Measurements from ENCODE around the gene SPG7. TPM values are rescaled to one million over a fixed set of nuclear protein-coding genes. Genes with fewer than 3 reads are reported as not detected.

Gene SPG7
- total and polyA plus RNA-seq, 9 of the 15 experiments (the other 6 are each of a cell fraction or from before 2014, with no cell fraction given), result 5.8 to 89.1 (median 49.4) TPM

DNA sequence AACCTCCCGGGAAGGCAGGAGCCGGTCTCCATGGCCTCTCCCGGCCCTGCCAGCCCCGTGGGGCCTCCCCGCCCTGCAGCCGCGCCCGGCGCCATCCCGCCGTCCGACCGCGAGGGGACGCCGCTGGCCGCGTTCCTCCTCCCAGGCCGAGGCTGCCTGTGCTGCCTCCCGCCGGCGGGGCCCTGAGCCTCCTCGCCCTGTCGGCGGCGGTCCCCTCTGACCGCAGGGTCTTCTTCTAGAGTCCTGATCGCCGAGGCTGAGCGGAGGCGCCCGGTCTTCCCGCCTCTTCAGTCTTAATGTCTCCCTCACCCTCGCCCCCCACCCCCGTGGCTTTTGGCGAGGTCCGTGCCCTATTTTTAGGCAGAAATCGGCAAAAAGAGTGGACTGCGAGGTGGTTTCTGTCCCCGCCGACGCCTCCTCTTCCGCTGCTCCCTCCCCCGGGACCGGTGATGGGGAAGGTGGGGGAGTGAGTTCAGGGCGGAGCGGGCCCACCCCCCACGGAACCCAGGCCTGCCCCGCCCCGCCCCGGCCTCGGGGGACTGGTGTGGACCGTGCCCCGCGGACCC is 66.6 kb downstream of the SPG7 start (continued):
- TF ChIP-seq, protein P1, sequence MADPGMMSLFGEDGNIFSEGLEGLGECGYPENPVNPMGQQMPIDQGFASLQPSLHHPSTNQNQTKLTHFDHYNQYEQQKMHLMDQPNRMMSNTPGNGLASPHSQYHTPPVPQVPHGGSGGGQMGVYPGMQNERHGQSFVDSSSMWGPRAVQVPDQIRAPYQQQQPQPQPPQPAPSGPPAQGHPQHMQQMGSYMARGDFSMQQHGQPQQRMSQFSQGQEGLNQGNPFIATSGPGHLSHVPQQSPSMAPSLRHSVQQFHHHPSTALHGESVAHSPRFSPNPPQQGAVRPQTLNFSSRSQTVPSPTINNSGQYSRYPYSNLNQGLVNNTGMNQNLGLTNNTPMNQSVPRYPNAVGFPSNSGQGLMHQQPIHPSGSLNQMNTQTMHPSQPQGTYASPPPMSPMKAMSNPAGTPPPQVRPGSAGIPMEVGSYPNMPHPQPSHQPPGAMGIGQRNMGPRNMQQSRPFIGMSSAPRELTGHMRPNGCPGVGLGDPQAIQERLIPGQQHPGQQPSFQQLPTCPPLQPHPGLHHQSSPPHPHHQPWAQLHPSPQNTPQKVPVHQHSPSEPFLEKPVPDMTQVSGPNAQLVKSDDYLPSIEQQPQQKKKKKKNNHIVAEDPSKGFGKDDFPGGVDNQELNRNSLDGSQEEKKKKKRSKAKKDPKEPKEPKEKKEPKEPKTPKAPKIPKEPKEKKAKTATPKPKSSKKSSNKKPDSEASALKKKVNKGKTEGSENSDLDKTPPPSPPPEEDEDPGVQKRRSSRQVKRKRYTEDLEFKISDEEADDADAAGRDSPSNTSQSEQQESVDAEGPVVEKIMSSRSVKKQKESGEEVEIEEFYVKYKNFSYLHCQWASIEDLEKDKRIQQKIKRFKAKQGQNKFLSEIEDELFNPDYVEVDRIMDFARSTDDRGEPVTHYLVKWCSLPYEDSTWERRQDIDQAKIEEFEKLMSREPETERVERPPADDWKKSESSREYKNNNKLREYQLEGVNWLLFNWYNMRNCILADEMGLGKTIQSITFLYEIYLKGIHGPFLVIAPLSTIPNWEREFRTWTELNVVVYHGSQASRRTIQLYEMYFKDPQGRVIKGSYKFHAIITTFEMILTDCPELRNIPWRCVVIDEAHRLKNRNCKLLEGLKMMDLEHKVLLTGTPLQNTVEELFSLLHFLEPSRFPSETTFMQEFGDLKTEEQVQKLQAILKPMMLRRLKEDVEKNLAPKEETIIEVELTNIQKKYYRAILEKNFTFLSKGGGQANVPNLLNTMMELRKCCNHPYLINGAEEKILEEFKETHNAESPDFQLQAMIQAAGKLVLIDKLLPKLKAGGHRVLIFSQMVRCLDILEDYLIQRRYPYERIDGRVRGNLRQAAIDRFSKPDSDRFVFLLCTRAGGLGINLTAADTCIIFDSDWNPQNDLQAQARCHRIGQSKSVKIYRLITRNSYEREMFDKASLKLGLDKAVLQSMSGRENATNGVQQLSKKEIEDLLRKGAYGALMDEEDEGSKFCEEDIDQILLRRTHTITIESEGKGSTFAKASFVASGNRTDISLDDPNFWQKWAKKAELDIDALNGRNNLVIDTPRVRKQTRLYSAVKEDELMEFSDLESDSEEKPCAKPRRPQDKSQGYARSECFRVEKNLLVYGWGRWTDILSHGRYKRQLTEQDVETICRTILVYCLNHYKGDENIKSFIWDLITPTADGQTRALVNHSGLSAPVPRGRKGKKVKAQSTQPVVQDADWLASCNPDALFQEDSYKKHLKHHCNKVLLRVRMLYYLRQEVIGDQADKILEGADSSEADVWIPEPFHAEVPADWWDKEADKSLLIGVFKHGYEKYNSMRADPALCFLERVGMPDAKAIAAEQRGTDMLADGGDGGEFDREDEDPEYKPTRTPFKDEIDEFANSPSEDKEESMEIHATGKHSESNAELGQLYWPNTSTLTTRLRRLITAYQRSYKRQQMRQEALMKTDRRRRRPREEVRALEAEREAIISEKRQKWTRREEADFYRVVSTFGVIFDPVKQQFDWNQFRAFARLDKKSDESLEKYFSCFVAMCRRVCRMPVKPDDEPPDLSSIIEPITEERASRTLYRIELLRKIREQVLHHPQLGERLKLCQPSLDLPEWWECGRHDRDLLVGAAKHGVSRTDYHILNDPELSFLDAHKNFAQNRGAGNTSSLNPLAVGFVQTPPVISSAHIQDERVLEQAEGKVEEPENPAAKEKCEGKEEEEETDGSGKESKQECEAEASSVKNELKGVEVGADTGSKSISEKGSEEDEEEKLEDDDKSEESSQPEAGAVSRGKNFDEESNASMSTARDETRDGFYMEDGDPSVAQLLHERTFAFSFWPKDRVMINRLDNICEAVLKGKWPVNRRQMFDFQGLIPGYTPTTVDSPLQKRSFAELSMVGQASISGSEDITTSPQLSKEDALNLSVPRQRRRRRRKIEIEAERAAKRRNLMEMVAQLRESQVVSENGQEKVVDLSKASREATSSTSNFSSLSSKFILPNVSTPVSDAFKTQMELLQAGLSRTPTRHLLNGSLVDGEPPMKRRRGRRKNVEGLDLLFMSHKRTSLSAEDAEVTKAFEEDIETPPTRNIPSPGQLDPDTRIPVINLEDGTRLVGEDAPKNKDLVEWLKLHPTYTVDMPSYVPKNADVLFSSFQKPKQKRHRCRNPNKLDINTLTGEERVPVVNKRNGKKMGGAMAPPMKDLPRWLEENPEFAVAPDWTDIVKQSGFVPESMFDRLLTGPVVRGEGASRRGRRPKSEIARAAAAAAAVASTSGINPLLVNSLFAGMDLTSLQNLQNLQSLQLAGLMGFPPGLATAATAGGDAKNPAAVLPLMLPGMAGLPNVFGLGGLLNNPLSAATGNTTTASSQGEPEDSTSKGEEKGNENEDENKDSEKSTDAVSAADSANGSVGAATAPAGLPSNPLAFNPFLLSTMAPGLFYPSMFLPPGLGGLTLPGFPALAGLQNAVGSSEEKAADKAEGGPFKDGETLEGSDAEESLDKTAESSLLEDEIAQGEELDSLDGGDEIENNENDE (IDR thresholded peaks at IDR 0.05; ENCODE audit: low read depth, low read length), result no peak
- TF ChIP-seq SMAD4 (CRISPR knock-in tag; conservative IDR thresholded peaks at IDR 0.05) (peak; percentile 78), HDAC2 (IDR thresholded peaks at IDR 0.05) (peak; percentile 43; the same call in 1 of the 2 replicates), ZEB2 (IDR thresholded peaks at IDR 0.05) (no peak), ZNF212 (CRISPR knock-in tag; IDR thresholded peaks at IDR 0.05) (no peak), SPI1 (IDR thresholded peaks at IDR 0.05; ENCODE audit: borderline replicate concordance, low read depth, low read length) (no peak), TRIM24 (IDR thresholded peaks at IDR 0.05) (peak in 1 of 2 experiments; percentile 38; a peak in 1 of 4 replicates)
- TF ChIP-seq, protein P2, sequence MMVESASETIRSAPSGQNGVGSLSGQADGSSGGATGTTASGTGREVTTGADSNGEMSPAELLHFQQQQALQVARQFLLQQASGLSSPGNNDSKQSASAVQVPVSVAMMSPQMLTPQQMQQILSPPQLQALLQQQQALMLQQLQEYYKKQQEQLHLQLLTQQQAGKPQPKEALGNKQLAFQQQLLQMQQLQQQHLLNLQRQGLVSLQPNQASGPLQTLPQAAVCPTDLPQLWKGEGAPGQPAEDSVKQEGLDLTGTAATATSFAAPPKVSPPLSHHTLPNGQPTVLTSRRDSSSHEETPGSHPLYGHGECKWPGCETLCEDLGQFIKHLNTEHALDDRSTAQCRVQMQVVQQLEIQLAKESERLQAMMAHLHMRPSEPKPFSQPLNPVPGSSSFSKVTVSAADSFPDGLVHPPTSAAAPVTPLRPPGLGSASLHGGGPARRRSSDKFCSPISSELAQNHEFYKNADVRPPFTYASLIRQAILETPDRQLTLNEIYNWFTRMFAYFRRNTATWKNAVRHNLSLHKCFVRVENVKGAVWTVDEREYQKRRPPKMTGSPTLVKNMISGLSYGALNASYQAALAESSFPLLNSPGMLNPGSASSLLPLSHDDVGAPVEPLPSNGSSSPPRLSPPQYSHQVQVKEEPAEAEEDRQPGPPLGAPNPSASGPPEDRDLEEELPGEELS (CRISPR knock-in tag; IDR thresholded peaks at IDR 0.05; ENCODE audit: borderline replicate concordance), result peak; percentile 68; the same call in 1 of the 2 replicates
- TF ChIP-seq, protein P3, sequence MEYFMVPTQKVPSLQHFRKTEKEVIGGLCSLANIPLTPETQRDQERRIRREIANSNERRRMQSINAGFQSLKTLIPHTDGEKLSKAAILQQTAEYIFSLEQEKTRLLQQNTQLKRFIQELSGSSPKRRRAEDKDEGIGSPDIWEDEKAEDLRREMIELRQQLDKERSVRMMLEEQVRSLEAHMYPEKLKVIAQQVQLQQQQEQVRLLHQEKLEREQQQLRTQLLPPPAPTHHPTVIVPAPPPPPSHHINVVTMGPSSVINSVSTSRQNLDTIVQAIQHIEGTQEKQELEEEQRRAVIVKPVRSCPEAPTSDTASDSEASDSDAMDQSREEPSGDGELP (CRISPR knock-in tag; IDR thresholded peaks at IDR 0.05; ENCODE audit: borderline replicate concordance), result no peak; the same call in 1 of the 2 replicates
- TF ChIP-seq, protein P4, sequence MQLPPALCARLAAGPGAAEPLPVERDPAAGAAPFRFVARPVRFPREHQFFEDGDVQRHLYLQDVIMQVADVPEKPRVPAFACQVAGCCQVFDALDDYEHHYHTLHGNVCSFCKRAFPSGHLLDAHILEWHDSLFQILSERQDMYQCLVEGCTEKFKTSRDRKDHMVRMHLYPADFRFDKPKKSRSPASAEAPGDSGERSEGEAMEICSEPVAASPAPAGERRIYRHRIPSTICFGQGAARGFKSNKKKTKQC (CRISPR knock-in tag; IDR thresholded peaks at IDR 0.05), result peak; percentile 11; the same call in 1 of the 2 replicates
